HUDEP-2 (cell line): ENCODE data around the gene SIL1.
"Not testable (repeated sequence)": the region's sequence is repeated elsewhere in the genome, so short reads cannot be mapped to it uniquely, and the experiment has no call there.

Experiments
- DNase-seq, 76 experiments: peaks; one replicate each; lab custom pipeline; 2025; ENCODE audit not compliant: unreplicated experiment in 76 of 76; lab: John Stamatoyannopoulos, UW

The SIL1 gene

GRCh38 chr5:139197710-139198669 lies at the start of gene SIL1:
TSS of gene SIL1 (minus strand) at chr5:139198368. CDS start at chr5:139127843, 70,525 bp downstream.
- peak in 75 of 76 experiments; percentile 53 to 98 (median 94) for DNase-seq

- DNase-seq, result peak in 20 of 76 experiments; percentile 3 to 51 (median 20)
Observed at GRCh38 chr5:139246394-139246793, 48.2 kb upstream of the SIL1 start.

GRCh38 chr5:139245637-139246339 lies 47.6 kb upstream of the SIL1 start:
- no peak for DNase-seq

- DNase-seq, result no peak
Observed at GRCh38 chr5:139243425-139243970, 45.3 kb upstream of the SIL1 start.

- DNase-seq, result no peak
Observed at GRCh38 chr5:139241139-139241538, 43.0 kb upstream of the SIL1 start.

- no peak for DNase-seq
Observed at GRCh38 chr5:139236479-139236878, 38.3 kb upstream of the SIL1 start.

GRCh38 chr5:139232147-139232724 lies 34.1 kb upstream of the SIL1 start:
- peak in 74 of 76 experiments; percentile 22 to 96 (median 76) for DNase-seq

- DNase-seq, result no peak
Observed at GRCh38 chr5:139228201-139228803, 30.1 kb upstream of the SIL1 start.

- DNase-seq, result no peak
Observed at GRCh38 chr5:139226131-139226530, 28.0 kb upstream of the SIL1 start.

- DNase-seq, result no peak
Observed at GRCh38 chr5:139223481-139223880, 25.3 kb upstream of the SIL1 start.

GRCh38 chr5:139222346-139222745 lies 24.2 kb upstream of the SIL1 start:
- DNase-seq, result no peak

GRCh38 chr5:139218038-139218437 lies 19.9 kb upstream of the SIL1 start:
- not testable (repeated sequence) for DNase-seq

- DNase-seq, result no peak
Observed at GRCh38 chr5:139215107-139215975, 17.2 kb upstream of the SIL1 start.

- DNase-seq, result no peak
Observed at GRCh38 chr5:139214646-139215045, 16.5 kb upstream of the SIL1 start.

- no peak for DNase-seq
Observed at GRCh38 chr5:139212906-139213305, 14.7 kb upstream of the SIL1 start.

- peak in 56 of 76 experiments; percentile 5 to 69 (median 28) for DNase-seq
Observed at GRCh38 chr5:139212486-139212885, 14.3 kb upstream of the SIL1 start.

- no peak for DNase-seq
Observed at GRCh38 chr5:139210585-139210984, 12.4 kb upstream of the SIL1 start.

GRCh38 chr5:139207297-139208000 lies 9.3 kb upstream of the SIL1 start:
- DNase-seq, result no peak

GRCh38 chr5:139205586-139205985 lies 7.4 kb upstream of the SIL1 start:
- DNase-seq, result no peak
